Activated CD8-positive, alpha-beta T cell treated with anti-CD3 and anti-CD28 coated beads for 36 hours (primary cell): Measurements from ENCODE around the gene RAPGEF3. TPM values are rescaled to one million over a fixed set of nuclear protein-coding genes. Genes with fewer than 3 reads are reported as not detected.

ENCODE experiments used
- ATAC-seq: fragments of 200-7000 bp; cut with Tn5 transposase; one replicate; pipeline ENCODE4 v1.10.0; 2021; ENCODE audit warnings: mild to moderate bottlenecking, moderate library complexity
- CTCF ChIA-PET: fragments of 350-600 bp; sonication (Branson Sonifier 250); formaldehyde crosslinking; loops from one replicate; lab custom pipeline; 2021; ENCODE audit warnings: antibody characterized with exemption; lab: Charles Lee
- POLR2A ChIA-PET: fragments of 350-600 bp; sonication (Branson Sonifier 250); formaldehyde crosslinking; loops from one replicate; lab custom pipeline; 2021; ENCODE audit warnings: antibody characterized with exemption; lab: Charles Lee
- DNase-seq: peaks from one replicate; pipeline ENCODE4 v3.0.0-alpha.2; 2020
- H3K27ac Mint-ChIP-seq: one replicate; pipeline ENCODE4 v1.8.0; 2021; ENCODE audit warnings: mild to moderate bottlenecking, mixed read lengths
- H3K27me3 Mint-ChIP-seq: one replicate; pipeline ENCODE4 v1.8.0; 2021; ENCODE audit warnings: mixed read lengths
- H3K36me3 Mint-ChIP-seq: one replicate; pipeline ENCODE4 v1.8.0; 2021; ENCODE audit warnings: low read depth, mixed read lengths
- H3K4me1 Mint-ChIP-seq: one replicate; pipeline ENCODE4 v1.8.0; 2021; ENCODE audit warnings: low read depth, mixed read lengths
- H3K4me3 Mint-ChIP-seq: one replicate; pipeline ENCODE4 v1.8.0; 2021; ENCODE audit warnings: mild to moderate bottlenecking, moderate library complexity, mixed read lengths
- H3K9me3 Mint-ChIP-seq: one replicate; pipeline ENCODE4 v1.8.0; 2021; ENCODE audit warnings: mixed read lengths
- intact Hi-C: fragments of 100-400 bp; cut with micrococcal nuclease; formaldehyde crosslinking; loops from one replicate; pipeline ENCODE4 v1.10.0; 2022
- total RNA-seq, 2 experiments: library from RNA; stranded (reverse); gene quantifications; one replicate each; pipeline ENCODE4 v1.2.3, GENCODE V29; 2021
- TF ChIP-seq, protein P1 (sequence below): fragments of 200-600 bp; IDR thresholded peaks from one replicate; pipeline ENCODE4 v1.8.0; 2022; ENCODE audit warnings: antibody characterized with exemption, mild to moderate bottlenecking

The RAPGEF3 gene
- total RNA-seq, 2 experiments from 2014 or later, result 0.56 to 0.58 TPM

DNA sequence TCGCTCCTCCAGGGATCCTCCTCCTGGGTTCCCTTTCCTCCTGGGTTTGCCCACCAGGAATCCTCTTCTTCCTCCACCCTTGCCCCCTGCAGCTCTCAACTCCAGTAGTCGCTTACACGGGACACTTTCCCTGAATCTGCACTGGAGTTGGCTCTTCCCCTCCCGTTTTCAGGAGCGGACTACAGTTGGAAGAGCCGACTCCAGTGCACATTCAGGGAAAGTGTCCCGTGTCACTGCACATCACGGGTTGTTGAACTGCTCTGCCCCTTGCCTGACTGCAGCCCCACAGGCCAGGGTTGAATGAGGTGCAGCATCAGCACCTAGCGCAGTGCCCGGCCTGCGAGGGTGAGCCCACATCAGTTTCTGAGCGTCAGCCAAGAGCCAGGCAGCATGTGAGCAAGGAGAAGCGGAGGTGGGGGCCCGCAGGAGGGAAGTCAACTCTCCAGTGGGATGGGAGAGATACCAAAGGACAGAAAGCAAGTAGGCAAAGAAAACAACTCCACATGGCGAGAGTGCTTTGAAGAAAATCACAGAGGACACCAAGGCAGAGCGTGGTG is 13.1 kb downstream of the RAPGEF3 start:
- intact Hi-C loops, result no loop called here
- Mint-ChIP-seq H3K9me3 (no peaks in the 10 kb centered on the region), H3K27me3 (no peaks in the 10 kb centered on the region), H3K4me3 (no peak overlapping the region), H3K27ac (no peak overlapping the region), H3K4me1 (peaks cover 16% of the 10 kb centered on the region), H3K36me3 (no peaks in the 10 kb centered on the region)
- POLR2A ChIA-PET, result interaction anchor here (3.0 kb wide), 1 partner anchor 22 kb away, joined by 15 read pairs; no protein-coding TSS in a partner anchor
- TF ChIP-seq, protein P1, sequence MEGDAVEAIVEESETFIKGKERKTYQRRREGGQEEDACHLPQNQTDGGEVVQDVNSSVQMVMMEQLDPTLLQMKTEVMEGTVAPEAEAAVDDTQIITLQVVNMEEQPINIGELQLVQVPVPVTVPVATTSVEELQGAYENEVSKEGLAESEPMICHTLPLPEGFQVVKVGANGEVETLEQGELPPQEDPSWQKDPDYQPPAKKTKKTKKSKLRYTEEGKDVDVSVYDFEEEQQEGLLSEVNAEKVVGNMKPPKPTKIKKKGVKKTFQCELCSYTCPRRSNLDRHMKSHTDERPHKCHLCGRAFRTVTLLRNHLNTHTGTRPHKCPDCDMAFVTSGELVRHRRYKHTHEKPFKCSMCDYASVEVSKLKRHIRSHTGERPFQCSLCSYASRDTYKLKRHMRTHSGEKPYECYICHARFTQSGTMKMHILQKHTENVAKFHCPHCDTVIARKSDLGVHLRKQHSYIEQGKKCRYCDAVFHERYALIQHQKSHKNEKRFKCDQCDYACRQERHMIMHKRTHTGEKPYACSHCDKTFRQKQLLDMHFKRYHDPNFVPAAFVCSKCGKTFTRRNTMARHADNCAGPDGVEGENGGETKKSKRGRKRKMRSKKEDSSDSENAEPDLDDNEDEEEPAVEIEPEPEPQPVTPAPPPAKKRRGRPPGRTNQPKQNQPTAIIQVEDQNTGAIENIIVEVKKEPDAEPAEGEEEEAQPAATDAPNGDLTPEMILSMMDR, result no peak
- ATAC-seq (no peak), DNase-seq (no peak)
- CTCF ChIA-PET, result interaction anchor here (6.4 to 12.5 kb wide), 4 partner anchors 11 to 91 kb away, joined by 92 to 685 read pairs (median 320); partner anchors contain the start of genes ENDOU, RAPGEF3 and SLC48A1

DNA sequence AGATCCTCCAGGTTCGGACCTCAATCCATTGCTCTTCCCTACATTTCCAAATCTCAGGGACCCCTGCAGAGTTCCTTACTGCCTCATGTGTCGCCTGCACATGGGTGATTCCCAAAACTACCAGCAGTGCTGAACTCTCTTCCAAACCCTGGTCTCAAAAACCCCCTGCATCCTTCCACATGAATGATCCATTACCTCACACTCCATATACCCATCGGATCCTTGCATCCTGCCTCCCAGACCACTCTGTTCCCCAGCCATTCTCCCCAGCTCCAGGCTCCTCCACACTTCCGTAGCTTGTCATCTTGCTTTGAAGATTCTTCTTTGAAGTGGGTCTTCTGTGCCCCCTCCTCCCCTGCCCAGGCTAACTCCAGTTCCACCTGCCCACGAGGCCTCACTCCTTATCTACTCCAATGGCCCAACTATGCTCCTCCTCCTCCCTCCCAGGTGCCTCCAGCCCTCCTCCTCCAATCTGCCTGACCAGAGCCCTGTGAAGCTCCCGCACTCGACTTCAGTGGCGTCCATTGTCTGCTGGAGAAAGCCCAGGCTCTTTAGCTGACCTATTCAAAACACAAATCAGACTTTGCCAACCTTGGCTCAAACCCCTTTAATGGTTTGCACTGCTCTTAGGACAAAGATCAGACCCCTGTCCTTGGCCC is 13.8 kb downstream of the RAPGEF3 start:
- H3K36me3 Mint-ChIP-seq, result no peaks in the 10 kb centered on the region
- no peaks in the 10 kb centered on the region for H3K27me3 Mint-ChIP-seq
- intact Hi-C loops, result loop anchor here (5.0 kb wide), 1 partner anchor 92 kb away; no protein-coding TSS in a partner anchor
- no peak for DNase-seq
- ChIA-PET POLR2A (interaction anchor here (0.6 to 3.0 kb wide), 5 partner anchors 22 to 42 kb away, joined by 3 to 15 read pairs (median 3); no protein-coding TSS in a partner anchor), CTCF (interaction anchor here (0.9 to 12.5 kb wide), 14 partner anchors 9 to 218 kb away, joined by 3 to 685 read pairs (median 9); partner anchors contain the start of genes ENDOU, RAPGEF3, SLC48A1 and TMEM106C)
- TF ChIP-seq, protein P1, result no peak
- no peak overlapping the region for H3K4me3 Mint-ChIP-seq
- H3K27ac Mint-ChIP-seq, result no peak overlapping the region
- no peak for ATAC-seq
- no peaks in the 10 kb centered on the region for H3K9me3 Mint-ChIP-seq
- H3K4me1 Mint-ChIP-seq, result peaks cover 20% of the 10 kb centered on the region

GRCh38 chr12:47744005-47744651 is 14.6 kb downstream of the RAPGEF3 start:
- TF ChIP-seq, protein P1, result peak; percentile 67
- intact Hi-C loops, result loop anchor here (5.0 kb wide), 1 partner anchor 93 kb away; no protein-coding TSS in a partner anchor
- Mint-ChIP-seq H3K9me3 (no peaks in the 10 kb centered on the region), H3K27me3 (no peaks in the 10 kb centered on the region), H3K27ac (no peak overlapping the region), H3K4me3 (no peak overlapping the region), H3K4me1 (peaks cover 26% of the 10 kb centered on the region), H3K36me3 (no peaks in the 10 kb centered on the region)
- CTCF ChIA-PET, result interaction anchor here (0.6 to 12.5 kb wide), 23 partner anchors 8 to 219 kb away, joined by 3 to 685 read pairs (median 6); partner anchors contain the start of genes ENDOU, RAPGEF3, SLC48A1 and TMEM106C
- DNase-seq (peak; percentile 78), ATAC-seq (peak; percentile 44)
- POLR2A ChIA-PET, result interaction anchor here (0.6 to 3.0 kb wide), 8 partner anchors 23 to 94 kb away, joined by 3 to 15 read pairs (median 4); partner anchors contain the start of gene SLC48A1

GRCh38 chr12:47743311-47743860 is 15.3 kb downstream of the RAPGEF3 start:
- POLR2A ChIA-PET, result interaction anchor here (0.8 to 3.0 kb wide), 8 partner anchors 10 to 95 kb away, joined by 3 to 15 read pairs (median 4); partner anchors contain the start of gene SLC48A1
- intact Hi-C loops, result loop anchor here (2.0 to 5.0 kb wide), 2 partner anchors 23 to 94 kb away; no protein-coding TSS in a partner anchor
- CTCF ChIA-PET, result interaction anchor here (0.7 to 12.5 kb wide), 40 partner anchors 11 to 711 kb away, joined by 3 to 685 read pairs (median 8); partner anchors contain the start of genes ENDOU, RAPGEF3, RPAP3 and SLC48A1
- no peaks in the 10 kb centered on the region for H3K27me3 Mint-ChIP-seq
- no peak for DNase-seq
- H3K4me1 Mint-ChIP-seq, result peaks cover 26% of the 10 kb centered on the region
- H3K4me3 Mint-ChIP-seq, result no peak overlapping the region
- no peaks in the 10 kb centered on the region for H3K9me3 Mint-ChIP-seq
- H3K36me3 Mint-ChIP-seq, result no peaks in the 10 kb centered on the region
- TF ChIP-seq, protein P1, result no peak
- no peak overlapping the region for H3K27ac Mint-ChIP-seq
- no peak for ATAC-seq
